ENCODE data around the gene TBX18.

Gene TBX18

GRCh38 chr6:84767526-84768201, 3.3 kb upstream of the TBX18 start:
- Mint-ChIP-seq H3K4me1 (ENCODE audit: low read depth) (peaks cover 5% of the 10 kb centered on the region), H3K27ac (peak overlapping the region; percentile 55), H3K27me3 (ENCODE audit: low read depth) (peaks cover 80% of the 10 kb centered on the region), H3K36me3 (ENCODE audit: low read depth) (peaks cover 5% of the 10 kb centered on the region), H3K4me3 (no peak overlapping the region), H3K9me3 (peaks cover 13% of the 10 kb centered on the region)

- Mint-ChIP-seq H3K9me3 (peaks cover 11% of the 10 kb centered on the region), H3K4me3 (no peak overlapping the region), H3K27me3 (ENCODE audit: low read depth) (peaks cover 78% of the 10 kb centered on the region), H3K27ac (peak overlapping the region; percentile 20), H3K36me3 (ENCODE audit: low read depth) (peaks cover 3% of the 10 kb centered on the region), H3K4me1 (ENCODE audit: low read depth) (peaks cover 5% of the 10 kb centered on the region)
Measured at GRCh38 chr6:84766799-84767525, 2.6 kb upstream of the TBX18 start.

- Mint-ChIP-seq H3K9me3 (peaks cover 7% of the 10 kb centered on the region), H3K4me3 (no peak overlapping the region), H3K4me1 (ENCODE audit: low read depth) (peaks cover 4% of the 10 kb centered on the region), H3K27me3 (ENCODE audit: low read depth) (peaks cover 75% of the 10 kb centered on the region), H3K36me3 (ENCODE audit: low read depth) (peaks cover 3% of the 10 kb centered on the region), H3K27ac (no peak overlapping the region)
Measured at GRCh38 chr6:84766118-84766798, 1.9 kb upstream of the TBX18 start.

GRCh38 chr6:84763886-84764331, 489 bp downstream of the TBX18 start:
- H3K4me3 Mint-ChIP-seq: peak overlapping the region; percentile 62
- peaks cover 4% of the 10 kb centered on the region for H3K4me1 Mint-ChIP-seq (ENCODE audit: low read depth)
- peaks cover 80% of the 10 kb centered on the region for H3K27me3 Mint-ChIP-seq (ENCODE audit: low read depth)
- H3K27ac Mint-ChIP-seq: peak overlapping the region; percentile 71
- peaks cover 7% of the 10 kb centered on the region for H3K9me3 Mint-ChIP-seq
- H3K36me3 Mint-ChIP-seq (ENCODE audit: low read depth): peaks cover 3% of the 10 kb centered on the region

GRCh38 chr6:84763003-84763885, 1.2 kb downstream of the TBX18 start:
- Mint-ChIP-seq H3K4me1 (ENCODE audit: low read depth) (peaks cover 4% of the 10 kb centered on the region), H3K36me3 (ENCODE audit: low read depth) (peaks cover 3% of the 10 kb centered on the region), H3K27me3 (ENCODE audit: low read depth) (peaks cover 73% of the 10 kb centered on the region), H3K4me3 (no peak overlapping the region), H3K9me3 (peaks cover 3% of the 10 kb centered on the region), H3K27ac (peak overlapping the region; percentile 68)

GRCh38 chr6:84762220-84763002, 2.0 kb downstream of the TBX18 start:
- Mint-ChIP-seq H3K4me3 (no peak overlapping the region), H3K27ac (no peak overlapping the region), H3K9me3 (peaks cover 3% of the 10 kb centered on the region), H3K27me3 (ENCODE audit: low read depth) (peaks cover 65% of the 10 kb centered on the region), H3K4me1 (ENCODE audit: low read depth) (peaks cover 4% of the 10 kb centered on the region), H3K36me3 (ENCODE audit: low read depth) (peaks cover 3% of the 10 kb centered on the region)

GRCh38 chr6:84758486-84758885, 5.9 kb downstream of the TBX18 start:
- Mint-ChIP-seq H3K4me1 (ENCODE audit: low read depth) (no peaks in the 10 kb centered on the region), H3K9me3 (no peaks in the 10 kb centered on the region), H3K27me3 (ENCODE audit: low read depth) (peaks cover 32% of the 10 kb centered on the region), H3K27ac (no peak overlapping the region), H3K4me3 (no peak overlapping the region), H3K36me3 (ENCODE audit: low read depth) (no peaks in the 10 kb centered on the region)

- no peaks in the 10 kb centered on the region for H3K36me3 Mint-ChIP-seq (ENCODE audit: low read depth)
- peaks cover 22% of the 10 kb centered on the region for H3K27me3 Mint-ChIP-seq (ENCODE audit: low read depth)
- no peak overlapping the region for H3K27ac Mint-ChIP-seq
- H3K9me3 Mint-ChIP-seq: no peaks in the 10 kb centered on the region
- H3K4me1 Mint-ChIP-seq (ENCODE audit: low read depth): no peaks in the 10 kb centered on the region
- no peak overlapping the region for H3K4me3 Mint-ChIP-seq
Measured at GRCh38 chr6:84756877-84757276, 7.5 kb downstream of the TBX18 start.

- no peaks in the 10 kb centered on the region for H3K4me1 Mint-ChIP-seq (ENCODE audit: low read depth)
- no peaks in the 10 kb centered on the region for H3K9me3 Mint-ChIP-seq
- no peak overlapping the region for H3K4me3 Mint-ChIP-seq
- no peak overlapping the region for H3K27ac Mint-ChIP-seq
- peaks cover 19% of the 10 kb centered on the region for H3K27me3 Mint-ChIP-seq (ENCODE audit: low read depth)
- H3K36me3 Mint-ChIP-seq (ENCODE audit: low read depth): no peaks in the 10 kb centered on the region
Measured at GRCh38 chr6:84756466-84756865, 7.9 kb downstream of the TBX18 start.

GRCh38 chr6:84753173-84753572, 11.2 kb downstream of the TBX18 start:
- Mint-ChIP-seq H3K4me3 (no peak overlapping the region), H3K36me3 (ENCODE audit: low read depth) (no peaks in the 10 kb centered on the region), H3K27me3 (ENCODE audit: low read depth) (no peaks in the 10 kb centered on the region), H3K4me1 (ENCODE audit: low read depth) (no peaks in the 10 kb centered on the region), H3K9me3 (no peaks in the 10 kb centered on the region), H3K27ac (no peak overlapping the region)

GRCh38 chr6:84752118-84752850, 12.1 kb downstream of the TBX18 start:
- Mint-ChIP-seq H3K9me3 (no peaks in the 10 kb centered on the region), H3K27me3 (ENCODE audit: low read depth) (no peaks in the 10 kb centered on the region), H3K4me1 (ENCODE audit: low read depth) (no peaks in the 10 kb centered on the region), H3K27ac (no peak overlapping the region), H3K4me3 (no peak overlapping the region), H3K36me3 (ENCODE audit: low read depth) (no peaks in the 10 kb centered on the region)

GRCh38 chr6:84749181-84749580, 15.2 kb downstream of the TBX18 start:
- Mint-ChIP-seq H3K36me3 (ENCODE audit: low read depth) (no peaks in the 10 kb centered on the region), H3K27ac (no peak overlapping the region), H3K9me3 (no peaks in the 10 kb centered on the region), H3K4me3 (no peak overlapping the region), H3K4me1 (ENCODE audit: low read depth) (no peaks in the 10 kb centered on the region), H3K27me3 (ENCODE audit: low read depth) (no peaks in the 10 kb centered on the region)

GRCh38 chr6:84748376-84748775, 16.0 kb downstream of the TBX18 start:
- no peaks in the 10 kb centered on the region for H3K9me3 Mint-ChIP-seq
- H3K36me3 Mint-ChIP-seq (ENCODE audit: low read depth): no peaks in the 10 kb centered on the region
- no peak overlapping the region for H3K4me3 Mint-ChIP-seq
- H3K4me1 Mint-ChIP-seq (ENCODE audit: low read depth): no peaks in the 10 kb centered on the region
- H3K27me3 Mint-ChIP-seq (ENCODE audit: low read depth): no peaks in the 10 kb centered on the region
- H3K27ac Mint-ChIP-seq: no peak overlapping the region
